ENCODE data around the gene GPR132.
"Not testable (repeated sequence)": the region's sequence is repeated elsewhere in the genome, so short reads cannot be mapped to it uniquely, and the experiment has no call there.

The GPR132 gene

GRCh38 chr14:105076296-105076804 lies 11.1 kb upstream of the GPR132 start:
- DNase-seq (ENCODE audit: low read depth, low spot score): no peak

DNA sequence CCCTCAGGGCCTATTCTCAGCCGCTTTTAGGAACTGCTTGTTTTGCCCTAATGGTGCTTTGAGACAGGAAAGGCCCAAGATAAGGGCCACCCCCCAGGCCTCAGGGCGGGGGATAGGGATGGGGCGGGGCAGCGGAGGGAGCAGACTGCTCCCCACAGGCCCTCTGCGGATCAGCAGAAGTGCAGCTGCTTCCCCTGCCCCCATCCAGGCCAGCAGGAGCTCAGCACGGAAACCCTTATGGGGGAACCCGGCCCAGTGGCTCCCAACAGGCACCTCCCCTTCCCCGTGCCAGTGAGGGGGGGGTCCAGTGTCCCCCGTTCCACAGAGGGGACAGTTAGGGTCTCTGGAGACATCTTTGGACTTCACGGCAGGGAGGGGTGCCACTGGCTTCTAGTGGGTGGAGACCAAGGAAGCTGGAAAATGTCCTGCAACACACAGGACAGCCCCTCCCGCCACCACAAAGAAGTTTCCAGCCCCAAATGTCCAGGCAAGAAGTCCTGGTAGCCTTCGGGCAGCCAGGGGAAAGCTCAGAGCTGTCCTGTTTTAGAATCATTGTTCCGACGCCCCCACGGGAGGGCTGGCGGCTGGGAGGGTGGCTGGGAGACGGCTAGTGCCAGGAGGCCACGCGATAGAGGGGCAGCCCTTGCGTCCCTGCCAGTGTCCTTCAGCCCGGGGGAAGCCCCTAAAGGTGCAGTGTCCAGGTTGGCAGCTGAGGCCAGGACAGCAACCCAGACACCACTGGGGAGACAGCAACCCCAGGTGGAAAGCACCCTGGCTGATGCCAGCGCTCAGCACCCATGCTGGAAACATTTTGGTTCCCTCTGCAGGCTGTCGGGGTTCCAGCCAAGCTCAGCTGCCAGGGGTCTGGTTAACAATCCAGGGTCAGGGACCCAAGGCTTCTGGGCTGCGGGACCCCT lies 10.4 kb upstream of the GPR132 start:
- no peak for DNase-seq (ENCODE audit: low read depth, low spot score)

- DNase-seq (ENCODE audit: low read depth, low spot score): no peak
Observed at GRCh38 chr14:105074601-105075053, 9.4 kb upstream of the GPR132 start.

GRCh38 chr14:105073720-105074600 lies 8.7 kb upstream of the GPR132 start:
- no peak for DNase-seq (ENCODE audit: low read depth, low spot score)

- DNase-seq (ENCODE audit: low read depth, low spot score): no peak
Observed at GRCh38 chr14:105072892-105073719, 7.9 kb upstream of the GPR132 start.

- no peak for DNase-seq (ENCODE audit: low read depth, low spot score)
Observed at GRCh38 chr14:105072381-105072861, 7.2 kb upstream of the GPR132 start.

GRCh38 chr14:105071942-105072341 lies 6.7 kb upstream of the GPR132 start:
- no peak for DNase-seq (ENCODE audit: low read depth, low spot score)

- DNase-seq (ENCODE audit: low read depth, low spot score): no peak
Observed at GRCh38 chr14:105071326-105071725, 6.1 kb upstream of the GPR132 start.

GRCh38 chr14:105070760-105071137 lies 5.5 kb upstream of the GPR132 start:
- DNase-seq (ENCODE audit: low read depth, low spot score): no peak

DNA sequence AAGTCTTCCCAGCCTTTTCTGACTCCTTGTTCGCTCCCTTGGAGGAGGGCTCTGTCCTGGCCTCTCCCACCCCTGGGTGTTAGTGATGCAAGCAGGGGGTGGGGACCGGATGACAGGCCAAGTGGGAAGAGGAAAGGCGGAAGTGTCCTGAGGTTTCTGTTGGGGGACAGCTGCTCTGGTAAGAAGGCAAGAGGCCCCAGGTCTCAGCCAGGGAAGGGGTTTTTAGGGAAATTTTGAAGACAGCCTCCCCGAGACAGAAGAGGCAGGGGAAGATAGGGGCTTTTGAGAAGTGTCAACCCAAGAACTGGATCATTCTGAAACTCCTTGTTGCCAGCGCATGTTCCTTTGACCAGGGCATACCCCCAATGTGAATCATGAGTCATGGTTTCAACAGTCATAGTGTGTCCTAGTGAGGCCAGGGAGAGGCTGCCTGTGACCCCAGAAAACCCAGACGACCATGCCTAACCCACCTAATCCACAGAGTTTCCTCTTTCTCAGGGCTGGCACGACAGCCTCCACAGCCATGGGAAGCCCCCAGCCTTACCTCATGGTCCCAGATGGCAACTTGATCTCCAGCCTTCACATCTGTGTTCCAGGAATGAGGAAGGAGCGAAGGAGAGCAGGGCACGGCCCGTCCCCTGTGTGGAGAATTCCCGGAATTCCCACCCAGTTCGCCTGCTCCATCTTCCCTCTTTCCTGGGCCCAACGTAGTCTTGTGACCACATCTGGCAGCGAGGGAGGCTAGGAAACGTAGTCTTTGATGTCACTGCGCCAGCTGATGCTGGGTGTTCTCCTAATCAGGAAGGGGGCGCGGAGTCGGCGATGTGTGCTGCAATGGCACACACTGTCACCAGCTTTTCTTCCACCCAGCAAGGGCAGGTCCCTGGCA lies 4.9 kb upstream of the GPR132 start:
- no peak for DNase-seq (ENCODE audit: low read depth, low spot score)

- DNase-seq (ENCODE audit: low read depth, low spot score): no peak
Observed at GRCh38 chr14:105069522-105069870, 4.3 kb upstream of the GPR132 start.

GRCh38 chr14:105068818-105069217 lies 3.6 kb upstream of the GPR132 start:
- DNase-seq (ENCODE audit: low read depth, low spot score): no peak

DNA sequence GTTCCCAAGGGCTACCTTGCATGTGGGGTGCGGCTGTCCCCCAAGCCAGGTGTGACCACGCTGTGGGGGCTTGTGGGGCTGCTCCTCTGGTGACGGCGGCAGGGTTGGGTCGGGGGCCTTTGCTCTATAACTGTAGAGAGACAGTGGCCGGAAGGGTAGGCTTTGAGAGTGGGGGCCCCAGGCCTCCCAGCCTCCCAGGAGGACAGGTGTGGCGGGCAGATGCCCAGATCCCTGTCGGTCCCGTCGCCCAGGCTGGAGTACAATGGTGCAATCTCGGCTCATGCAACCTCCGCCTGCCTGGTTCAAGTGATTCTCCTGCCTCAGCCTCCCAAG lies 2.7 kb upstream of the GPR132 start:
- DNase-seq (ENCODE audit: low read depth, low spot score): no peak

GRCh38 chr14:105067140-105067968 lies 2.1 kb upstream of the GPR132 start:
- no peak for DNase-seq (ENCODE audit: low read depth, low spot score)

DNA sequence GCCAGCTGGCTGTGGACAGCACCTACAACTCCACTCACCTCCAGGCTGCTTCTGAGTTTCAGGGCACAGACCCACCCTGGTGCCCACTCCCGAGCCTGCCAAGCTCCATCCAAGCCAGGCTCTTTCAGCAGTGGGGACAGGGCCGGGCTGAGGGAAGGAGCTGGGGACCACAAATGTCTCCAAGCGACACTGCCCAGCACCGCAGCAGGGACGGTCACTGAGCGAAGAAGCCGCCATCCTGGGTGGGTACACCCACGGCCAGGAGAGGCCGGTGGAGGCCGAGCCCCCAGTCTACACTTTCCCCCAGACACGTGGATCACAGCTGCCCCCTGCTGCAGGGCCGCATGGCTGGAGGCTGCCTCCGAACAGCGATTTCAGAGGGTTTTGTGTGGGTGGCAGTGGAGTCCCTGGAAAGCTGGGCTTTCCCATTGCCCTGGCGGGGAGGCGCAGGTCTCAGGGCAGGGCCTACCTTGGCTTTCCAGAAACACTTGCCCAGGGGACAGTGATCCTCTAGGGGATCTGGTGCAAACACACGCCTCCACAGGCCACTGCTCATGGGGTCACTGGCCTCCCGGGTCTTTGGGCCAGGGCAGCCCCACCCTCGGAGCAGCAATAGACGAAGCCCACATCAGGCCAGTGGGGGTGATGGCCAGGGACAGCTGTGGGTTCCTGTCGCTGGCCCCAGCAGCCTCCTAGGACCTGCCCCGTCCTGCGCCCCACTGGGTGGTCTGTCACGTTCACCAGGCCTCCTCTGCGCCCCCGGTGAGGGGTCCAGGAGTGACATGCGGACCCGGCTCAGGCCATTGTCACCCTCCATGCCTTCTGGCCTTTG lies 1.2 kb upstream of the GPR132 start:
- DNase-seq (ENCODE audit: low read depth, low spot score): no peak

GRCh38 chr14:105064721-105065143 lies 498 bp downstream of the GPR132 start:
- DNase-seq (ENCODE audit: low read depth, low spot score): no peak

GRCh38 chr14:105064001-105064400 lies 1.2 kb downstream of the GPR132 start:
- no peak for DNase-seq (ENCODE audit: low read depth, low spot score)

- not testable (repeated sequence) for DNase-seq (ENCODE audit: low read depth, low spot score)
Observed at GRCh38 chr14:105063506-105063905, 1.7 kb downstream of the GPR132 start.

DNA sequence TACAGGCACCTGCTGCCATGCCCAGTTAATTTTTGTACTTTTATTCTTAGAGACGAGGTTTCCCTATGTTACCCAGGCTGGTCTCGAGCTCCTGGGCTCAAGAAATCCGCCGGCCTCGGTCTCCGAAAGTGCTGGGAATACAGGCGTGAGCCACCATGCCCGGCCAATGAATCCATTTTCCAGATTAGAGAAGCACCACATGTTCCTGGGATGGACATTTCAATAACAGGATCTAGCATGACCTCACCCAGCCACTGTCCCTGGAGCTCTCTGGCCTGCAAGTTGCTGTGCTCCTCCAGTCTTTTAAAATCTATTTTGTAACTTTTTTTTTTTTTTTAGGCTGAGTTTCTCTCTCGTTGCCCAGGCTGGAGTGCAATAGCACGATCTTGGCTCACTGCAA lies 2.2 kb downstream of the GPR132 start:
- DNase-seq (ENCODE audit: low read depth, low spot score): no peak
